Fibroblast of upper back skin (primary cell): ENCODE data around the gene MTFMT.
"Not testable (repeated sequence)": the region's sequence is repeated elsewhere in the genome, so short reads cannot be mapped to it uniquely, and the experiment has no call there.

Experiments
- DNase-seq: peaks from one replicate; pipeline ENCODE4 v3.0.0-alpha.2; 2013

The MTFMT gene

DNA sequence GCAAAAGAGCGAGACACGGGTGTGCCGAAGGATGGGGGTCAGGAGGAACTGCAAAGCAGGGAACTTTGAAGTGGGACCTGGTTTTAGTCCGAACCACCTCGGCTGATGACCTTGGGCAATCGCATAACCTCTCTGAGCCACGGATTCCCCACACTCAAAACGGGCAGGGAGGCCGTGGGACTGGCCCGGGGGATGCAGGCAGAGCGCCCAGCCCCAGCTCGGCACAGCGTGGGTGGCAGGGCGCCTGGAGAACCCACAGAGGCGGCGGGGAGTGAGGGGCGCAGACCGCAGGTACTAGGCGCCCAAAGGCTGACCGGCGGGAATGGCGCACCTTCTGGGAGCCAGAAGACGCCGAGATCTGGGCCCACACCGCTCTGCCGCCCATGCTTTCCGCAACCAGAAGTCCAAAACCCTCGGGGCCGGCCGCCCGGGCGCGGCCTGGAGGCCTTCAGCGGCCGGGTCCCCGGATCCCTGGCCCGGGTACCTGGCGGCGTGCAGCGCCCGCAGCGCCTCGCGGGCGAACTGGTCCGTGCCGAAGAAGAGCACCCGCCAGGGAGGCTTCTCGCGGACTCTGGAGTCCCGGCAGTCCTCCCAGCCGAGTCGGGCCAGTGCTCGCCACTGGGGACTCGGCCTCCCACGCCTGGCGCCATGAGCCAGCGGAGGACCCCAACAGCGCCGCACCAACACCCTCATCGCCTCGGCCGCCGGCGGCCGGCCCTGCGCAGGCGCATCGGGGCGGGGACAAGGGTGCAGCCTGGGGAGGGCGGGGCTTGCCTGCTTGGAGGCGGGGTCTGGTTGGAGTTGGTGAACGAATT lies at the start of gene MTFMT:
Gene MTFMT, minus strand, starts transcription at position 719 of the 815 bp plus-strand sequence. Its CDS starts 26 bp downstream, at position 693.
- DNase-seq: peak; percentile 80

DNA sequence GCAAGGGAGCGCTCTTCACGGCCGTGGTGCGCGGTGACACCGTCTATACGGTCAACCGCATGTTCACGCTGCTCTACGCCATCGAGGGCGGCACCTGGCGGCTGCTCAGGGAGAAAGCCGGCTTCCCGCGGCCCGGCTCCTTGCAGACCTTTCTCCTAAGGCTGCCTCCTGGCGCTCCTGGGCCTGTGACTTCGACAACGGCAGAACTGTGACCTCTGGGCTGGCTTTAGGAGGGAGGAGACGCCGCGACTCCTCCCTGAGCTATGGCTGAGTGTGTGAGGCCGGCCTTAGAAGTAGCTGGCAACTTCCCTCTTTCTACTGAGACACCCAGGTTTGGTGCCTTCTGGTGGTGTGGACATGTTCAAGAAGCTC lies 48.5 kb upstream of the MTFMT start:
- DNase-seq: peak; percentile 47

DNA sequence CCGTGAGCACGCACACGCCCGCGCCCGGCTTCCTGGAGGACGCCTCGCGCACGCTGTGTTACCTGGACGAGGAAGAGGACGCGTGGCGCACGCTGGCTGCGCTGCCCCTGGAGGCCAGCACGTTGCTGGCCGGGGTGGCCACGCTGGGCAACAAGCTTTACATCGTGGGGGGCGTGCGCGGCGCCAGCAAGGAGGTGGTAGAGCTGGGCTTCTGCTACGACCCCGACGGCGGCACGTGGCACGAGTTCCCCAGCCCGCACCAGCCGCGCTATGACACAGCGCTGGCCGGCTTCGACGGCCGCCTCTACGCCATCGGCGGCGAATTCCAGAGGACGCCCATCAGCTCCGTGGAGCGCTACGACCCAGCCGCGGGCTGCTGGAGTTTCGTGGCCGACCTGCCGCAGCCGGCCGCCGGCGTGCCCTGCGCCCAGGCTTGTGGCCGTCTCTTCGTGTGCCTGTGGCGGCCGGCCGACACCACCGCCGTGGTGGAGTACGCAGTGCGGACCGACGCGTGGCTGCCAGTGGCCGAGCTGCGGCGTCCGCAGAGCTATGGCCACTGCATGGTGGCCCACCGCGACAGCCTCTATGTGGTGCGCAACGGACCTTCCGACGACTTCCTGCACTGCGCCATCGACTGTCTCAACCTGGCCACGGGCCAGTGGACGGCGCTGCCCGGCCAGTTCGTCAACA lies 48.0 kb upstream of the MTFMT start:
- DNase-seq: no peak

DNA sequence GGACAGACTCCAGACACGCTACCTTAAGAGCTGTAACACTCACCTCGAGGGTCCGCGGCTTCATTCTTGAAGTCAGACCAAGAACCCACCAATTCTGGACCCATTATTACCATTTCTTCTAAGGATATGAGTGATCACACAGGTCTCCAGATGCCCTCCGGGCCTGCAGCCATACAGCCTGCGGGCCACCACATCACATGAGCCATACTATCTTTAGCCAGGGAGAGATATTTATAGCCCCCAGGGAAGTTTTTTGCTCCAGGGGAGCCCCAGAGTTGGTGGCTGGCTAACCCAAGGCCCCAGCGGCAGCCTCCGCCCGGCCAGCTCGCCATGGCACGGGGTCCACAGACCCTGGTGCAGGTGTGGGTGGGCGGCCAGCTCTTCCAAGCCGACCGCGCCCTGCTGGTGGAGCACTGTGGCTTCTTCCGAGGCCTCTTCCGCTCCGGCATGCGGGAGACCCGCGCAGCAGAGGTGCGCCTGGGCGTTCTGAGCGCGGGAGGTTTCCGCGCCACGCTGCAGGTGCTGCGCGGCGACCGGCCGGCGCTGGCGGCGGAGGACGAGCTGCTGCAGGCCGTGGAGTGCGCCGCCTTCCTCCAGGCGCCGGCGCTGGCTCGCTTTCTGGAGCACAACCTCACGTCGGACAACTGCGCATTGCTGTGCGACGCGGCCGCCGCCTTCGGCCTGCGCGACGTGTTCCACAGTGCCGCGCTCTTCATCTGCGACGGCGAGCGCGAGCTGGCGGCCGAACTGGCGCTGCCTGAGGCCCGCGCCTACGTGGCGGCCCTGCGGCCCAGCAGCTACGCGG lies 47.2 kb upstream of the MTFMT start, which contains the start of gene KBTBD13:
Gene KBTBD13, plus strand, starts transcription at position 261 of the 805 bp plus-strand sequence. Its CDS starts 70 bp downstream, at position 331.
- no peak for DNase-seq

GRCh38 chr15:65075607-65076395 lies 46.4 kb upstream of the MTFMT start:
- not testable (repeated sequence) for DNase-seq

GRCh38 chr15:65074946-65075345 lies 45.5 kb upstream of the MTFMT start:
- not testable (repeated sequence) for DNase-seq

DNA sequence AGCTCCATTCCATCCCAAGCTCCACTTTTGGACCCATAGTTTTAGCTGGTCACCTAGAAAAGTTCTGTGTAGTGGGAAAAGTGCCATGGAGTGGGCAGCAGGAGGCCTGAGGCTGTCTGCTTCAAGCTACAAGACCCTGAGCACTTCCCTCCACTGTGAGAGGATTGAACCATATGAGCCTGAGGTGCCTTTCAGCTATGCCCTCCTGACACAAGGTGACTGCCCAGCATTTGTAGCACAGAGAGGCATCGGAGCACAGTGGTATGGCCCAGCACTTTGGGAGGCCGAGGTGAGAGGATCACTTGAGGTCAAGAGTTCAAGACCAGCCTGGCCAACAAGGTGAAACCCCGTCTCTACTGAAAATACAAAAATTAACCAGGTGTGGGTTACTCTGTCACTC lies 43.2 kb upstream of the MTFMT start:
- DNase-seq: no peak

DNA sequence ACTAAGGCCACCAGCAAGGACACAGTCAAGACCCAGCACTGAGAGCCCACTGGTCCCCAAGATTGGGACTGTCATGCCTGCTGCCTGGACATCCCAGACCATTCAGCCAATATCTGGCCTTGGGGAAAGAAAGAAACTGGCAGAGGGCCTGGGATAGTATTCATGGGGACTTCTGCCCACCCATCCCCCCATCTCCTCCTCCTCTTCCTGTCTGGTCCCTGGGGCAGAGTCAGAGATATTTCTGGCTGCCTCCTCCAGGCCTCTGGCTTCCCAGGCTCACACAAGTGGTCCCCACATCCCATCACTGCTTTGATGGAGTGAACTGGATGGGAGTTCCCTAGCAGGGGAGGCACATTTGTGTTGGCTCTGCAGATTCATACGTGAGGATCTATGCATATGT lies 42.6 kb upstream of the MTFMT start:
- peak; percentile 61 for DNase-seq

DNA sequence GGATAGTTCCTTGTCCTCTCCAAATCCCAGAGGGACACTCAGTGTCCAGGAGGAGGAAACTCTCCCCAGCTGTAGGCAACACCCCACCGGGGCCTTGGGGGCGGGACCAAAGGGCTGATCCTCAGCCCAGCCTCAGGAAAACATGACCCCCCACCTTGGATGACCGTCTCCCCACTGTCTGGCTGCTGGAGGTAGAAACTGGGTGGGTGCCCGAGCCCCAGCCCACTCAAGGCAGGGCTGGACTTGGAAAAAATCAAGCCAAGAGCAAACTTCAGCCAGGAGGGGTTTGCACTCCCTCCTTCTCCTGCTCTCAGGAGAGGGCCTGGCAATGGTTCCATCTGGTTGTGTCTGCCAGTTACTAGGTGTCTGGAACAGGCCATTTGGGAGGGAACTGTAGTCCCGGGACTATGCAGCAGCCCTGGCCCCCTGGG lies 42.0 kb upstream of the MTFMT start:
- peak; percentile 32 for DNase-seq

- DNase-seq: no peak
These were observed 40.5 kb upstream of the MTFMT start for GRCh38 chr15:65069779-65070546.

DNA sequence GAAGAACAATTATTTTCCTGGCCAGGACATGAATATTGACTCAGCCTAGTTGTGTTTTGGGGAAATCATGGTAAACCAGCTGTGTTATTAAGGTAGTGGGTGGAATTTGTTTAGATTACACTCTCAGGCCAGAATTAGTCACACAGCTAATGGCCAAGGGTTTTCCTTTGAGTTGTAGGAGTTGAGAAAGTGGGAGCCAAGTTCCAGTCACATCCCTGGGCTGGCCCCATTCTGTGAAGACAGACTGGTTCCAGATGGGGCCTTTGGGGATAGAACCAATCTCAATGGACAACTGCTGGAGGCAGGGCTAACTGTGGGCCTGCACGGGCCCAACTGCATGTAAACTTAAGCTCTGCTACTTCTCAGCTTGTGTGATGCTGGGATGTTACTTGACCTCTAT lies 39.7 kb upstream of the MTFMT start:
- peak; percentile 74 for DNase-seq

DNA sequence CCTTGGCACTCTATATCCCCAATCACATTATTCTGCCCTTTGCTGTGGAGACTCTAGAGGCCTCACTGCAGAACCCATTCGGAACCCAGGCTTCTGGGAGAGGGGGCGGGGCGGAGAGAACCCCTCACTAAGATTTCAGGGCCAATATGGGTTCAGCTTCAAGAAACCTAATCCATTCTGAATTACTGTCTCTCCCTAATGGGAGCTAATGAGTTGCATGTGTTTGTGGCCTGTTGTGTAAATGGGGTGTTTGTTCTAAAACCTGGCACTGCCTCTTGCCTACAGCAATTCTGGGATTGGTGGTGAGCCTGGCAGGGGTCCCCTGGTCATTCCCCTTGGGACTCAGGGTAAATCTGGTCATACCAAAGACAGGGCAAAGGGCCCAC lies 39.0 kb upstream of the MTFMT start:
- DNase-seq: no peak

- no peak for DNase-seq
These were observed 38.4 kb upstream of the MTFMT start, which contains the start of gene RASL12 for GRCh38 chr15:65067645-65068402. Gene RASL12 (minus strand): TSS chr15:65067991. CDS start chr15:65067835, 156 bp downstream.

DNA sequence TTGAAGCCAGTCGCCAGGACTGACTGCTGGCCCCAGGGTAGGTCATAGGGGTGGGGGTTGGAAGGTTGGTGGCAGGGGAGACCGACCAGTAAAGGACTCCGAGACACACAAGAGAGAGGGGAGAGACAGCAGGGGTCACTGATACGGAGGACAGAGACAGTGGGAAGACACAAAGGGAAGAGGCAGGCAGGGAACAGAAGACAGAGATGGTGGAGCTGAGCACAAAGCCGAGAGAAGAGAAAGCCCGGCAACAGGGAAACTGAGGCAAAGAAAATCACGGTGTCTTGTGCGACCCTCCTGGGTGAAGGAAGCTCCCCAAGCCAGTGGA lies 37.8 kb upstream of the MTFMT start:
- no peak for DNase-seq

GRCh38 chr15:65066635-65067316 lies 37.3 kb upstream of the MTFMT start:
- DNase-seq: no peak

DNA sequence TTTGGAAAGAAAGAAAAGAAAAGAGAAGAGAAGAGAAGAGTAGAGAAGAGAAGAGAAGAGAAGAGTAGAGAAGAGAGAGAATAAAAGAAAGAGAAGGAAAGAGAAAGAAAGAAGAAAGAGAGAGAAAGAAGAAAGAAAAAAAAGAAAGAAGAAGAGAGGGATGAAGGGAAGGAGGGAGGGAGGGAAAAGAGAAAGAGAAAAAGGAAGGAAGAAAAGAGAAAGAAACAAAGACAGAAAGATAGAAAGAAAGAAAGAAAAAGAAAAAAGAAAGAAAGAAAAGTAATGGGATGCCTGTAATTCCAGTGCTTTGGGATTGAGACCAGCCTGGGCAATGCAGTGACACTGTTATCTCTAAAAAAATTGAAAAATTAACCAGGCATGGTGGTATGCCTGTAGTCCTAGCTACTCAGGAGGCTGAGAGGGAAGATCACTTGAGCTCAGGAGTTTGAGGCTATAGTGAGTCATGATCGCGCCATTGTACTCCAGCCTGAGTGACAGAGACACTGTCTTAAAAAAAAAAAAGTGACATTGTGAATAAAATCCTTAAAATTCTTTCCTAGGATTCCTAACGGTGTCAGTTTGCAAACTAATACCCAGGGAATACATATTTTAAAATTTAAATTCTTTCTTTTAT lies 36.7 kb upstream of the MTFMT start:
- DNase-seq: no peak

GRCh38 chr15:65062726-65063125 lies 33.3 kb upstream of the MTFMT start:
- no peak for DNase-seq

DNA sequence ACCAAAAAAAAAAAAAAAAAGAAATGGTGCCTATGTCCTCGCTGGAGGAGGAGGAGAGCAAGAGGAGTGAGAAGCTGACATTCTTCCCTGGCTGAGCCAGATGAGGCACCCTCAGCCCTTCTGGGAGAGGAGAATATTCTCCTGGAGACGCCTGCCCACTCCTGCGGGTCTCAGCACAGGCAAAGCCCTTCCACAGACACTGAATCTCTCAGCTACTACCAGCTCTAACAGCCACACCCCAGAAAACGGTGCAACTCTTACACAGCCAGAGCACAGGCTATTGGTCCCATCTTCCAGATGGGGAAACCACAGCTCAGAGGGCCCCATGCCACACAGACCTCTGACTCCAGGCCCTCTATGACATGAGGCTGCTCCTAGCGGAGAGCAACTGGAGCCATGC lies 32.6 kb upstream of the MTFMT start:
- DNase-seq: no peak

- no peak for DNase-seq
These were observed 31.4 kb upstream of the MTFMT start for GRCh38 chr15:65060641-65061397.
